Measurements from ENCODE around the gene CFAP61.

GRCh38 chr20:20216941-20217340, 164.6 kb downstream of the CFAP61 start:
- TF ChIP-seq CTCF (IDR thresholded peaks at IDR 0.05) (no peak), POLR2AphosphoS5 (IDR thresholded peaks at IDR 0.05) (no peak), POLR2A (IDR thresholded peaks at IDR 0.05) (no peak)

Measured in suprapubic skin (tissue), 4 donors.